GM12872 (cell line): ENCODE measurements around the gene CALY.

Experiments used
- CTCF ChIP-seq: IDR thresholded peaks from 3 replicates; pipeline ENCODE4 v1.5.1; 2011; ENCODE audit warnings: low read depth, mild to moderate bottlenecking, low read length, moderate library complexity; ENCODE audit not compliant: insufficient read depth

The CALY gene

GRCh38 chr10:133277277-133277992 is 59.3 kb downstream of the CALY start:
- TF ChIP-seq CTCF: no peak

GRCh38 chr10:133276435-133277201 is 60.1 kb downstream of the CALY start, which contains the start of gene ADAM8:
TSS of gene ADAM8 (minus strand) at chr10:133276868. CDS start at chr10:133276817, 51 bp downstream.
- TF ChIP-seq CTCF: no peak

- TF ChIP-seq CTCF: no peak
These were observed 60.6 kb downstream of the CALY start for GRCh38 chr10:133276100-133276434.

- peak; percentile 73 for TF ChIP-seq CTCF
These were observed 61.0 kb downstream of the CALY start for GRCh38 chr10:133275684-133276092.

GRCh38 chr10:133274751-133275683 is 61.7 kb downstream of the CALY start:
- TF ChIP-seq CTCF: no peak
